ENCODE measurements around the gene SGCA. TPM values are rescaled to one million over a fixed set of nuclear protein-coding genes. Genes with fewer than 3 reads are reported as not detected.

The SGCA gene
- total and polyA plus RNA-seq, 7 donors: 120 to 291 (median 254) TPM

GRCh38 chr17:50218771-50219315 is 53.0 kb downstream of the SGCA start:
- no peaks in the 10 kb centered on the region for H3K9me3 ChIP-seq
- TF ChIP-seq CTCF (IDR thresholded peaks at IDR 0.05): no peak
- H3K27ac ChIP-seq: peak overlapping the region; percentile 26
- ATAC-seq: no peak
- H3K4me3 ChIP-seq: no peak overlapping the region
- peaks cover 6% of the 10 kb centered on the region for H3K4me1 ChIP-seq
- WGBS, 3 donors: 59 to 74% (median 62%) methylated on average over 1 of the region's 1 CpG
- intact Hi-C loops (cut with DNase I): no loop called here
- DNase-seq: no peak
- no peaks in the 10 kb centered on the region for H3K27me3 ChIP-seq (ENCODE audit: insufficient read depth in 3 of 3, low read length in 2 of 3)
- no peaks in the 10 kb centered on the region for H3K36me3 ChIP-seq (ENCODE audit: insufficient read depth in 1 of 2, low read depth in 1 of 2)

GRCh38 chr17:50219342-50219741 is 53.5 kb downstream of the SGCA start:
- TF ChIP-seq CTCF (IDR thresholded peaks at IDR 0.05): no peak
- Histone ChIP-seq H3K4me1 (peaks cover 6% of the 10 kb centered on the region), H3K27me3 (ENCODE audit: insufficient read depth in 3 of 3, low read length in 2 of 3) (no peaks in the 10 kb centered on the region), H3K27ac (peak overlapping the region; percentile 26), H3K36me3 (ENCODE audit: insufficient read depth in 1 of 2, low read depth in 1 of 2) (no peaks in the 10 kb centered on the region), H3K4me3 (no peak overlapping the region), H3K9me3 (no peaks in the 10 kb centered on the region)
- ATAC-seq: no peak
- no peak for DNase-seq
- 61 to 68% (median 68%) methylated on average over 5 of the region's 5 CpGs for WGBS, 3 donors
- intact Hi-C loops (cut with DNase I): no loop called here

- no peak for DNase-seq
- no peak for TF ChIP-seq CTCF (IDR thresholded peaks at IDR 0.05)
- no peaks in the 10 kb centered on the region for H3K9me3 ChIP-seq
- H3K4me3 ChIP-seq: no peak overlapping the region
- intact Hi-C loops (cut with DNase I): no loop called here
- H3K36me3 ChIP-seq (ENCODE audit: insufficient read depth in 1 of 2, low read depth in 1 of 2): no peaks in the 10 kb centered on the region
- WGBS, 3 donors: 59 to 70% (median 61%) methylated on average over 4 of the region's 4 CpGs
- H3K27ac ChIP-seq: no peak overlapping the region
- H3K4me1 ChIP-seq: peaks cover 6% of the 10 kb centered on the region
- H3K27me3 ChIP-seq (ENCODE audit: insufficient read depth in 3 of 3, low read length in 2 of 3): no peaks in the 10 kb centered on the region
- ATAC-seq: no peak
Measured at GRCh38 chr17:50219939-50220465, 54.2 kb downstream of the SGCA start.

- 78 to 86% (median 83%) methylated on average over 15 of the region's 15 CpGs for WGBS, 3 donors
- ATAC-seq: peak in 1 of 4 donors; percentile 22
- peaks cover 6% of the 10 kb centered on the region for H3K4me1 ChIP-seq
- H3K4me3 ChIP-seq: no peak overlapping the region
- no peaks in the 10 kb centered on the region for H3K36me3 ChIP-seq (ENCODE audit: insufficient read depth in 1 of 2, low read depth in 1 of 2)
- H3K27me3 ChIP-seq (ENCODE audit: insufficient read depth in 3 of 3, low read length in 2 of 3): no peaks in the 10 kb centered on the region
- H3K9me3 ChIP-seq: no peaks in the 10 kb centered on the region
- no peak for DNase-seq
- TF ChIP-seq CTCF (IDR thresholded peaks at IDR 0.05): no peak
- no peak overlapping the region for H3K27ac ChIP-seq
- intact Hi-C loops (cut with DNase I): no loop called here
Measured at GRCh38 chr17:50220811-50221210, 55.0 kb downstream of the SGCA start.

Measured in psoas muscle (tissue), 8 donors.